Rectal smooth muscle tissue (tissue), 1 donor: ENCODE data around the gene FBF1.

Source experiments
- H3K27ac ChIP-seq: one replicate; pipeline ENCODE4 v1.7.0; 2013; ENCODE audit warnings: low read depth, low read length, inconsistent platforms
- H3K27me3 ChIP-seq: one replicate; pipeline ENCODE4 v1.7.0; 2013; ENCODE audit warnings: low read length; ENCODE audit not compliant: control insufficient read depth, insufficient read depth
- H3K36me3 ChIP-seq: one replicate; pipeline ENCODE4 v1.7.0; 2013; ENCODE audit warnings: low read length; ENCODE audit not compliant: control insufficient read depth, insufficient read depth
- H3K4me1 ChIP-seq: one replicate; pipeline ENCODE4 v1.7.0; 2013; ENCODE audit warnings: low read length; ENCODE audit not compliant: control insufficient read depth, insufficient read depth
- H3K4me3 ChIP-seq: one replicate; pipeline ENCODE4 v1.7.0; 2013; ENCODE audit warnings: low read length
- H3K9ac ChIP-seq: one replicate; pipeline ENCODE4 v1.7.0; 2013; ENCODE audit warnings: low read length

The FBF1 gene

GRCh38 chr17:75880266-75880665 lies 60.6 kb downstream of the FBF1 start:
- Histone ChIP-seq H3K27me3 (no peaks in the 10 kb centered on the region), H3K4me3 (no peak overlapping the region), H3K27ac (no peak overlapping the region), H3K36me3 (no peaks in the 10 kb centered on the region), H3K9ac (no peak overlapping the region), H3K4me1 (peaks cover 17% of the 10 kb centered on the region)

- Histone ChIP-seq H3K4me3 (peak within 1 kb of the TSS; percentile 88), H3K36me3 (peaks cover 7% of the 10 kb centered on the region), H3K27me3 (no peaks in the 10 kb centered on the region), H3K9ac (peak within 1 kb of the TSS; percentile 95), H3K4me1 (peaks cover 35% of the 10 kb centered on the region), H3K27ac (peak within 1 kb of the TSS; percentile 96)
These were observed 62.5 kb downstream of the FBF1 start, which contains the start of gene TRIM47 for GRCh38 chr17:75878174-75878998. Gene TRIM47 (minus strand): TSS chr17:75878581. CDS start chr17:75878548, 33 bp downstream.

DNA sequence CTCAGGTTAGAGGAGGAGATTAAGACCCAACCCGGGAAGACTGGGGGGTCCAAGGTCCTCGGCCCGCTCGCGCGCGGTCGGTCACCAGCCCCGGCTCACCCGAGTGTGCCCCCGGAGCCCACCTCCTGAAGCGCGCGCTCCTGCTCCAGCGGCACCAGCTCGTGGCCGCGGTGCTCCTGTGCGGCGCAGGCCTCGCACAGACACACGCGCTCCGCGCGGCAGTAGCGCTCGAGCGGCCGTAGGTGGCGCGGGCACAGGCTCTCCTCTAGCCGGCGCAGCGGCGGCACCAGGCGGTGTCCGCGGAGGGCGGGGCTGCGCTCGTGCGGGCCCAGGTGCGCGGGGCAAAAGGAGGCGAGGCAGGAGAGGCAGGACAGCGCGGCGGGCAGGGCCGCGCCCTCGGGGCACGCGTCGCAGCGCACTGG lies 63.1 kb downstream of the FBF1 start:
- H3K27me3 ChIP-seq: no peaks in the 10 kb centered on the region
- H3K27ac ChIP-seq: peak overlapping the region; percentile 96
- peaks cover 41% of the 10 kb centered on the region for H3K4me1 ChIP-seq
- peak overlapping the region; percentile 88 for H3K4me3 ChIP-seq
- peak overlapping the region; percentile 95 for H3K9ac ChIP-seq
- peaks cover 7% of the 10 kb centered on the region for H3K36me3 ChIP-seq

GRCh38 chr17:75876938-75877751 lies 63.7 kb downstream of the FBF1 start:
- Histone ChIP-seq H3K36me3 (peaks cover 7% of the 10 kb centered on the region), H3K9ac (peak overlapping the region; percentile 95), H3K27ac (peak overlapping the region; percentile 96), H3K4me3 (peak overlapping the region; percentile 88), H3K27me3 (no peaks in the 10 kb centered on the region), H3K4me1 (peaks cover 46% of the 10 kb centered on the region)

DNA sequence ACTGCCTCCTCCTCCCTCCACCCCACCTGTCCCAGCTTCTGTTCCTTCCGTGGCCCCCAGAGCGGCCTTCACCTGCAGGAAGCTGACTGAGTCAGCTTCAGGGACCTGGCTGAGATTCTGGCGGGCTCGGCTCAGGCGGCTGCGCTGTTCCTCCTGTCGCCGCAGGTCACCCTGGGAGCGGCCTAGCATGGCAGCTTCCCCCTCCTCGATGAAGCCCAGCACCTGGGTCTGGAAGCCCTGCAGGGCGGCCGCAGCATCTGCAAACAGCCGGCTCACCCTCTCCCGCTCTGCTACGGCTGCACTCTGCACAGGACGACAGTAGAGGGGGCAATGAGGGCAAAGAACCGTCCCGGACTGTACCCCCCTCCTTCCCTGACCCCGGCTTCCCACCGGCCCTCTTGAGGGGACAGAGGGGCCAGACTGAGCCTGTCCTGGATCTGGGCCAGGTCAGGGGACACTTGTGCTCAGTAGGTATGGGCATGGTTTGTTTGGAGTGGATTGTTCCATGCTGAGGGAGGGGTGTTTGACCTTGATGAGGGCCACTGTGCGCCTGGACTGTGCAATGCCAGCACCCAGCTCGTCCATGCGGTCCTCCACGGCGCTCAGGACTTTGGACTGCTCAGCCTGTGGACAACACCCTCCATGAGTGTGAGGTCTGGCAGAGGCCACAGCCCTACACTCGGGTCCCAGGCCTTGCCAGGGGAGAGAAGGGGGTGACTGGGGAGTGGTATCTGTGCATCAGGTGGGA lies 64.5 kb downstream of the FBF1 start:
- peak overlapping the region; percentile 96 for H3K27ac ChIP-seq
- no peaks in the 10 kb centered on the region for H3K27me3 ChIP-seq
- H3K4me1 ChIP-seq: peaks cover 46% of the 10 kb centered on the region
- peak overlapping the region; percentile 34 for H3K9ac ChIP-seq
- peaks cover 7% of the 10 kb centered on the region for H3K36me3 ChIP-seq
- peak overlapping the region; percentile 88 for H3K4me3 ChIP-seq

- Histone ChIP-seq H3K27ac (peak overlapping the region; percentile 96), H3K9ac (no peak overlapping the region), H3K36me3 (peaks cover 7% of the 10 kb centered on the region), H3K4me1 (peaks cover 46% of the 10 kb centered on the region), H3K27me3 (no peaks in the 10 kb centered on the region), H3K4me3 (peak overlapping the region; percentile 88)
These were observed 65.0 kb downstream of the FBF1 start for GRCh38 chr17:75875940-75876189.

GRCh38 chr17:75875182-75875939 lies 65.5 kb downstream of the FBF1 start:
- Histone ChIP-seq H3K9ac (no peak overlapping the region), H3K27me3 (no peaks in the 10 kb centered on the region), H3K4me1 (peaks cover 46% of the 10 kb centered on the region), H3K4me3 (peak overlapping the region; percentile 88), H3K36me3 (peaks cover 7% of the 10 kb centered on the region), H3K27ac (peak overlapping the region; percentile 96)

- peaks cover 7% of the 10 kb centered on the region for H3K36me3 ChIP-seq
- H3K4me3 ChIP-seq: no peak overlapping the region
- peaks cover 51% of the 10 kb centered on the region for H3K4me1 ChIP-seq
- H3K27me3 ChIP-seq: no peaks in the 10 kb centered on the region
- H3K9ac ChIP-seq: no peak overlapping the region
- peak overlapping the region; percentile 96 for H3K27ac ChIP-seq
These were observed 66.3 kb downstream of the FBF1 start for GRCh38 chr17:75874323-75875181.

GRCh38 chr17:75873587-75874322 lies 67.1 kb downstream of the FBF1 start:
- no peak overlapping the region for H3K4me3 ChIP-seq
- H3K4me1 ChIP-seq: peaks cover 57% of the 10 kb centered on the region
- peak overlapping the region; percentile 96 for H3K27ac ChIP-seq

GRCh38 chr17:75872434-75873351 lies 68.1 kb downstream of the FBF1 start:
- no peaks in the 10 kb centered on the region for H3K27me3 ChIP-seq
- H3K9ac ChIP-seq: peak overlapping the region; percentile 55
- peak overlapping the region; percentile 55 for H3K4me3 ChIP-seq
- peak overlapping the region; percentile 96 for H3K27ac ChIP-seq
- peaks cover 57% of the 10 kb centered on the region for H3K4me1 ChIP-seq
- peaks cover 7% of the 10 kb centered on the region for H3K36me3 ChIP-seq

More at GRCh38 chr17:75873587-75874322, 67.1 kb downstream of the FBF1 start:
- H3K27me3 ChIP-seq: no peaks in the 10 kb centered on the region
- H3K9ac ChIP-seq: no peak overlapping the region
- H3K36me3 ChIP-seq: peaks cover 7% of the 10 kb centered on the region
